Uterus (tissue), 4 donors: ENCODE measurements around the gene FBXL15. TPM values are rescaled to one million over a fixed set of nuclear protein-coding genes. Genes with fewer than 3 reads are reported as not detected.
A peak's percentile ranks its signal among the peaks of the same experiment; 100 is the strongest.

Source experiments
- DNase-seq, 2 donors: peaks; one replicate each; pipeline ENCODE4 v3.0.0-alpha.2; 2019 to 2020
- H3K27ac ChIP-seq, 2 donors: fragments of 200-600 bp; sonication (generic); 1 replicate in 1 of 2; 2 replicates in 1 of 2; pipeline ENCODE4 v1.5.1; 2016 to 2018
- H3K27me3 ChIP-seq, 2 donors: fragments of 200-600 bp; sonication (generic); one replicate each; pipeline ENCODE4 v1.5.1; 2018 to 2019; ENCODE audit warnings: control low read depth in 1 of 2
- H3K36me3 ChIP-seq, 2 donors: fragments of 200-600 bp; sonication (generic); one replicate each; pipeline ENCODE4 v1.5.1; 2019; ENCODE audit warnings: control low read depth in 1 of 2
- H3K4me1 ChIP-seq, 2 donors: fragments of 200-600 bp; sonication (generic); one replicate each; pipeline ENCODE4 v1.5.1; 2018 to 2019; ENCODE audit warnings: control low read depth in 1 of 2
- H3K4me3 ChIP-seq, 2 donors: fragments of 200-600 bp; sonication (generic); 1 replicate in 1 of 2; 2 replicates in 1 of 2; pipeline ENCODE4 v1.5.1; 2018 to 2019; ENCODE audit warnings: mild to moderate bottlenecking in 1 of 2
- H3K9me3 ChIP-seq, 2 donors: fragments of 200-600 bp; sonication (generic); one replicate each; pipeline ENCODE4 v1.5.1; 2019; ENCODE audit warnings: control low read depth in 1 of 2
- CTCF ChIP-seq, 4 experiments: fragments of 200-600 bp in 2 of 4; fragments of 450-650 bp in 2 of 4; sonication (generic) in 2 of 4; IDR thresholded peaks; one replicate each; pipeline ENCODE4 v1.5.1; 2016 to 2019; ENCODE audit warnings: antibody characterized with exemption in 4 of 4, mild to moderate bottlenecking in 2 of 4, moderate library complexity in 1 of 4
- POLR2A ChIP-seq, 2 donors: fragments of 450-650 bp; IDR thresholded peaks; one replicate each; pipeline ENCODE4 v1.6.1; 2016; ENCODE audit warnings: antibody characterized with exemption in 2 of 2, mild to moderate bottlenecking in 1 of 2, moderate library complexity in 1 of 2
- intact Hi-C: fragments of 100-400 bp; cut with DNase I; formaldehyde crosslinking; loops from one replicate; pipeline ENCODE4 v1.15.1; 2023; ENCODE audit warnings: low total_unique reads
- total RNA-seq, 4 donors: library from RNA; depleted of rRNA in 3 of 4; stranded (reverse); fragments of >200 nt in 3 of 4; gene quantifications; one replicate each; pipeline versions ENCODE4 v1.1.0 to v1.2.4, GENCODE V29; 2014 to 2023
- donor health status: DM: yes; HTN: yes; CAD: no.

Gene FBXL15
- total RNA-seq, 4 donors from 2014 or later, result 6.8 to 40.0 (median 16.7) TPM

- Histone ChIP-seq H3K4me1 (peaks cover 0 to 11% of the 10 kb centered on the region in 2 donors), H3K27me3 (peaks cover 0 to 7% of the 10 kb centered on the region in 2 donors), H3K36me3 (no peaks in the 10 kb centered on the region), H3K9me3 (no peaks in the 10 kb centered on the region), H3K27ac (peak overlapping the region; percentile 92), H3K4me3 (peak overlapping the region; percentile 79 to 92)
- TF ChIP-seq POLR2A (IDR thresholded peaks at IDR 0.05) (peak in 1 of 2 donors; percentile 19), CTCF (IDR thresholded peaks at IDR 0.05) (peak; percentile 76 to 84 (median 78))
- intact Hi-C loops, result no loop called here
- peak in 1 of 2 donors; percentile 73 for DNase-seq
These were observed 2.0 kb downstream of the FBXL15 start for GRCh38 chr10:102422545-102423129.

- DNase-seq, result no peak
- intact Hi-C loops, result no loop called here
- H3K27me3 ChIP-seq, result no peaks in the 10 kb centered on the region
- H3K36me3 ChIP-seq, result no peaks in the 10 kb centered on the region
- H3K9me3 ChIP-seq, result no peaks in the 10 kb centered on the region
- no peak overlapping the region for H3K4me3 ChIP-seq
- H3K27ac ChIP-seq, result peak overlapping the region in 1 of 2 donors; percentile 92
- TF ChIP-seq POLR2A (IDR thresholded peaks at IDR 0.05), result no peak
- no peak for TF ChIP-seq CTCF (IDR thresholded peaks at IDR 0.05)
- H3K4me1 ChIP-seq, result peaks cover 0 to 11% of the 10 kb centered on the region in 2 donors
These were observed 2.8 kb downstream of the FBXL15 start for GRCh38 chr10:102423372-102423968.

- Histone ChIP-seq H3K9me3 (no peaks in the 10 kb centered on the region), H3K27ac (no peak overlapping the region), H3K36me3 (no peaks in the 10 kb centered on the region), H3K27me3 (no peaks in the 10 kb centered on the region), H3K4me1 (peaks cover 0 to 11% of the 10 kb centered on the region in 2 donors), H3K4me3 (no peak overlapping the region)
- no peak for TF ChIP-seq CTCF (IDR thresholded peaks at IDR 0.05)
- no peak for TF ChIP-seq POLR2A (IDR thresholded peaks at IDR 0.05)
- intact Hi-C loops, result no loop called here
- no peak for DNase-seq
These were observed 3.5 kb downstream of the FBXL15 start for GRCh38 chr10:102424145-102424544.

- no peak for DNase-seq
- intact Hi-C loops, result no loop called here
- TF ChIP-seq CTCF (IDR thresholded peaks at IDR 0.05), result no peak
- Histone ChIP-seq H3K36me3 (no peaks in the 10 kb centered on the region), H3K27ac (no peak overlapping the region), H3K4me3 (no peak overlapping the region), H3K27me3 (no peaks in the 10 kb centered on the region), H3K9me3 (no peaks in the 10 kb centered on the region), H3K4me1 (peaks cover 0 to 8% of the 10 kb centered on the region in 2 donors)
These were observed 4.3 kb downstream of the FBXL15 start for GRCh38 chr10:102424916-102425315.

GRCh38 chr10:102425444-102425843 lies 4.8 kb downstream of the FBXL15 start:
- Histone ChIP-seq H3K4me3 (no peak overlapping the region), H3K36me3 (no peaks in the 10 kb centered on the region), H3K27ac (no peak overlapping the region), H3K9me3 (no peaks in the 10 kb centered on the region), H3K4me1 (peaks cover 0 to 5% of the 10 kb centered on the region in 2 donors), H3K27me3 (no peaks in the 10 kb centered on the region)
- intact Hi-C loops, result no loop called here
- no peak for DNase-seq
- TF ChIP-seq POLR2A (IDR thresholded peaks at IDR 0.05) (no peak), CTCF (IDR thresholded peaks at IDR 0.05) (no peak)
